Lung (tissue), 12 donors: ENCODE measurements around the gene SPATA7. TPM values are rescaled to one million over a fixed set of nuclear protein-coding genes. Genes with fewer than 3 reads are reported as not detected.

Source experiments
- ATAC-seq: fragments of 200-7000 bp; cut with Tn5 transposase; one replicate; pipeline ENCODE4 v1.9.1; 2020; ENCODE audit warnings: moderate number of reproducible peaks; ENCODE audit not compliant: insufficient read depth, low FRiP score
- DNase-seq, 3 donors: peaks; one replicate each; pipeline ENCODE4 v3.0.0-alpha.2; 2013 to 2017
- H3K27ac ChIP-seq, 2 donors: one replicate each; pipeline ENCODE4 v1.5.1; 2013; ENCODE audit warnings: mild to moderate bottlenecking in 2 of 2, moderate library complexity in 2 of 2, control low read depth in 1 of 2, inconsistent platforms in 1 of 2, low read depth in 1 of 2, low read length in 1 of 2
- H3K27me3 ChIP-seq, 3 donors: one replicate each; pipeline ENCODE4 v1.5.1; 2013; ENCODE audit warnings: low read length in 2 of 3; ENCODE audit not compliant: control insufficient read depth in 3 of 3, insufficient read depth in 3 of 3
- H3K36me3 ChIP-seq, 4 donors: one replicate each; pipeline ENCODE4 v1.5.1; 2013; ENCODE audit warnings: low read length in 4 of 4, mild to moderate bottlenecking in 1 of 4, moderate library complexity in 1 of 4; ENCODE audit not compliant: control insufficient read depth in 4 of 4, insufficient read depth in 4 of 4
- H3K4me1 ChIP-seq, 5 donors: one replicate each; pipeline ENCODE4 v1.5.1; 2013; ENCODE audit warnings: low read length in 5 of 5, mild to moderate bottlenecking in 2 of 5, moderate library complexity in 1 of 5; ENCODE audit not compliant: control insufficient read depth in 5 of 5, insufficient read depth in 5 of 5
- H3K4me3 ChIP-seq: one replicate; pipeline ENCODE4 v1.5.1; 2013; ENCODE audit warnings: mild to moderate bottlenecking, control low read depth, moderate library complexity
- H3K9ac ChIP-seq, 2 donors: one replicate each; pipeline ENCODE4 v1.5.1; 2013; ENCODE audit warnings: low read length in 2 of 2, control low read depth in 1 of 2; ENCODE audit not compliant: insufficient read depth in 1 of 2
- H3K9me3 ChIP-seq, 4 donors: one replicate each; pipeline ENCODE4 v1.5.1; 2013; ENCODE audit warnings: low read length in 3 of 4, mild to moderate bottlenecking in 1 of 4, moderate library complexity in 1 of 4; ENCODE audit not compliant: control insufficient read depth in 4 of 4, insufficient read depth in 3 of 4
- CTCF ChIP-seq: IDR thresholded peaks from 2 replicates; pipeline ENCODE4 v1.5.1; 2012; ENCODE audit warnings: mild to moderate bottlenecking; ENCODE audit errors: control extremely low read depth, extremely low read depth
- WGBS, 2 donors: extraction: QIAGEN DNeasy Blood & Tissue Kit; methylation state at CpG; one replicate each; pipeline ENCODE4 v1.1.7; 2013; 5-methylcytosine and 5-hydroxymethylcytosine counted together
- polyA plus RNA-seq, 2 donors: library from polyadenylated mRNA; stranded (reverse); fragments of 200-250 nt; gene quantifications; one replicate each; pipeline ENCODE4 v1.2.1, GENCODE V29; 2013
- total RNA-seq, 2 donors: library from RNA; depleted of rRNA in 1 of 2; stranded (reverse); fragments of >200 nt in 1 of 2; gene quantifications; one replicate each; pipeline ENCODE4 v1.2.1, GENCODE V29; 2014 to 2021
- donor health status: control.
- donor health status: control.
- donor health status: Bipolar disorder and iron deficiency.
- donor health status: healthy.
- donor health status: DM: yes; HTN: yes; CAD: no.

The SPATA7 gene
- total and polyA plus RNA-seq, 4 donors, result 4.3 to 34.0 (median 9.7) TPM

GRCh38 chr14:88470542-88471440 lies 85.3 kb downstream of the SPATA7 start:
- Histone ChIP-seq H3K4me1 (peaks cover 0 to 4% (median 0%) of the 10 kb centered on the region in 5 donors), H3K36me3 (peaks cover 12 to 55% (median 25%) of the 10 kb centered on the region in 4 donors), H3K9me3 (no peaks in the 10 kb centered on the region)

DNA sequence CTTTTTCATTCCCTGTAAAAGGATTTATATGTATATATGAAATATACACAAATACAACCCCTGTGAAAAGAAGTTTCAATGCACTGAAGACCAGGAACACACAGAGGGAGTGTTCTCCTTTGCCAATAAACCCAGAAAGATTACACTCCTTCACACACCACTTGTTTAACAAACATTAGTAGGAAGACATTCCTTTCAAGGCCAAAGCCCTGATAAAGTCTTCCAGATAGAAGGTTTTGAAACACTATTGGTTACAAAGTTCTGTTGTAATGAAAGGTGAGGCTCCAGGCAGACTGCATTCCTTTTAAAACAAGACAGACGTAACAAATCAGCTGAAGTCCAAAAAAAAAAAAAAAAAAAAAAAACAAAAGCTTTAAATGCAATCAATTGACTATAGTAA lies 88.3 kb downstream of the SPATA7 start:
- ATAC-seq (no peak), DNase-seq (no peak)
- peaks cover 0 to 3% (median 0%) of the 10 kb centered on the region in 5 donors for H3K4me1 ChIP-seq
- H3K27me3 ChIP-seq, result no peaks in the 10 kb centered on the region
- peaks cover 10 to 62% (median 28%) of the 10 kb centered on the region in 4 donors for H3K36me3 ChIP-seq
- 66 to 94% methylated on average over 1 of the region's 1 CpG for WGBS, 2 donors
- no peak overlapping the region for H3K27ac ChIP-seq
- no peak overlapping the region for H3K4me3 ChIP-seq
- H3K9me3 ChIP-seq, result no peaks in the 10 kb centered on the region
- no peak overlapping the region for H3K9ac ChIP-seq
- no peak for TF ChIP-seq CTCF

More at GRCh38 chr14:88470542-88471440, 85.3 kb downstream of the SPATA7 start:
- 89 to 97% methylated on average over 7 of the region's 7 CpGs for WGBS, 2 donors
- ATAC-seq (no peak), DNase-seq (no peak)
- Histone ChIP-seq H3K4me3 (no peak overlapping the region), H3K27me3 (no peaks in the 10 kb centered on the region), H3K27ac (no peak overlapping the region), H3K9ac (no peak overlapping the region)
- TF ChIP-seq CTCF, result no peak

- Histone ChIP-seq H3K27me3 (no peaks in the 10 kb centered on the region), H3K27ac (no peak overlapping the region), H3K4me3 (no peak overlapping the region), H3K36me3 (peaks cover 22 to 49% (median 25%) of the 10 kb centered on the region in 4 donors), H3K9me3 (peaks cover 0 to 5% (median 0%) of the 10 kb centered on the region in 4 donors), H3K9ac (no peak overlapping the region), H3K4me1 (peaks cover 0 to 2% (median 0%) of the 10 kb centered on the region in 5 donors)
- 79 to 91% methylated on average over 7 of the region's 7 CpGs for WGBS, 2 donors
- ATAC-seq, result no peak
- TF ChIP-seq CTCF, result no peak
- DNase-seq, result no peak
Measured at GRCh38 chr14:88476214-88476774, 90.8 kb downstream of the SPATA7 start.
